ENCODE measurements around the gene GRK5.

GRCh38 chr10:119270762-119271366 lies 63.5 kb downstream of the GRK5 start:
- TF ChIP-seq CTCF (IDR thresholded peaks at IDR 0.05; ENCODE audit: borderline replicate concordance, extremely low read depth, low read length, poor library complexity, severe bottlenecking): no peak
- no peak for TF ChIP-seq EZH2 (IDR thresholded peaks at IDR 0.05; ENCODE audit: borderline replicate concordance, low read depth, low read length, severe bottlenecking)
